Posterior vena cava (tissue), 2 donors: ENCODE results near the gene LPGAT1. TPM values are rescaled to one million over a fixed set of nuclear protein-coding genes. Genes with fewer than 3 reads are reported as not detected.

Experiments used
- DNase-seq: peaks from one replicate; pipeline ENCODE4 v3.0.0-alpha.2; 2020; ENCODE audit warnings: low spot score
- intact Hi-C, 2 donors: fragments of 100-400 bp; cut with DNase I; formaldehyde crosslinking; loops; one replicate each; pipeline versions ENCODE4 v1.14.1 to v1.14.2; 2022 to 2023
- total RNA-seq, 2 donors: library from RNA; stranded (reverse); fragmentation: NEBNext Ultra II Directional; extraction: Animal tissue kit (Norgen Biotek cat#: 25700); gene quantifications; one replicate each; pipeline ENCODE4 v1.2.1, GENCODE V29; 2021
- donor health status: DM: yes; HTN: yes; CAD: no.
- donor health status: DM: yes; HTN: yes; CAD: no.

LPGAT1 gene
- total RNA-seq, 2 donors from 2014 or later, result 39.7 to 51.9 TPM

DNA sequence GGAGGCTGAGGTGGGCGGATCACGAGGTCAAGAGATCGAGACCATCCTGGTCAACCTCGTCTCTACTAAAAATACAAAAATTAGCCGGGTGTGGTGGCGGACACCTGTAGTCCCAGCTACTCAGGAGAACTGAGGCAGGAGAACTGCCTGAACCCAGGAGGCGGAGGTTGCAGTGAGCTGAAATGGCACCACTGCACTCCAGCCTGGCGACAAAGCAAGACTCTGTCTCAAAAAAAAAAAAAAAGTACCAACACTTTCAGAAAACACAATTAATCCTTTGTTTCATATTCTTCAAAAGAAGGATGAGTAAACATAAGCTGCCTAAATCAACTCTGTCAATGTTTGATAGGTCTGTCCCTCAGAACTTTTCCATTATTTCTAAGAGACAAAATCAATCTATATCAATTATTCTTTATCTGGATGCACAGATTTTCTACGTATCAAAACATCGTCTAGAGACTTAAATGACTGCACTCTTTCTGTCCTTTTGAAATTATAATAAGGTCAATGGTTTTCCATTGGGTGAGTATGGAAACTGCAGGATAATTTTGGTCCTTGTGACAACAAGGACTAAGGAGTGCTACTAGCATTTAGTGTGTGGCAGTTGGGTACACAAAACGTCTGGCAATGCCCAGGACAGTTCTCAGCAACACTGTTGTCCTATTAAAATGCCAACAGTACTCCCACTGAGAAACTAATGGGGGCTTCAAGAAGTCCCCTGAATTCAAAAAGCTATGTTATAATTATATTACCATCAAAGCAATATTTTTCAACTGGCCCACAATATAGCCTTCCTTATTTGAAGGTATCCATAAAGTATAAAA, 40.7 kb downstream of the LPGAT1 start:
- intact Hi-C loops, result no loop called here
- no peak for DNase-seq

GRCh38 chr1:211788626-211789025, 41.9 kb downstream of the LPGAT1 start:
- DNase-seq, result no peak
- intact Hi-C loops, result no loop called here

DNA sequence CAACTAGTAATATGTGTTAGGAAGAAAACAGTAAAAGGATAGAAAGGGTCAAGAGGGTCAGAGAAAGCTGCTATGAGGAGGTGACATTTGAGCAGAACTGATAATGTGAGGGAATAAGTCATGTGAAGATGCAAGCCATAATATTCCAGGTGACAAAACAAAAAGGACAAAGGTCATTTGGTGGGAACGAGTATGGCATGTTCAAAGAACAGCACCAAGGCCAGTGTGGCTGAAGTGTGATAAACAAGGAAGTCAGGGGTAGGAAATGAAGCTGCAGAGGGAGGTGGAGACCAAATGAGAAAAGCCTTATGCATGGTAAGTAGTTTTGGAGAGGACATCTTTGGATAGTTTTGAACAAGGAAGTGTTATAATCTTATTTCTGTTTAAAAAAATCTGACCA, 46.7 kb downstream of the LPGAT1 start:
- intact Hi-C loops, result no loop called here
- DNase-seq, result no peak

GRCh38 chr1:211783266-211783665, 47.3 kb downstream of the LPGAT1 start:
- intact Hi-C loops, result no loop called here
- DNase-seq, result no peak

- intact Hi-C loops, result no loop called here
- no peak for DNase-seq
Observed at GRCh38 chr1:211781260-211781659, 49.3 kb downstream of the LPGAT1 start.

DNA sequence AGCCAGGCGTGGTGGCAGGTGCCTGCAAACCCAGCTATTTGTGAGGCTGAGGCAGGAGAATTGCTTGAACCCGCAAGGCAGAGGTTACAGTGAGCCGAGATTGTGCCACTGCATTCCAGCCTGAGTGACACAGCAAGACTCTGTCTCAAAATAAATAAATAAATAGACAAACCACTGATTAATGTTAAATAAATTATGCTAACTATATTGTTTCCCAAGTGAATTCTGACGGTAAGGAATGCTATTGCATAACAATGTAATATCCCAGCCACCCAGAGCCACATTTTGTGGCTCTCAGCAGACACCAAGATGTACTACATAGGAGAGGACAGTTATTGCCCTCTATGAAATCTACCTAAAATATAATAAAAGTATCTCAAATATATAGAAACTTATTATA, 55.4 kb downstream of the LPGAT1 start:
- intact Hi-C loops, result no loop called here
- no peak for DNase-seq

GRCh38 chr1:211764701-211765100, 65.9 kb downstream of the LPGAT1 start:
- DNase-seq, result no peak
- intact Hi-C loops, result no loop called here

DNA sequence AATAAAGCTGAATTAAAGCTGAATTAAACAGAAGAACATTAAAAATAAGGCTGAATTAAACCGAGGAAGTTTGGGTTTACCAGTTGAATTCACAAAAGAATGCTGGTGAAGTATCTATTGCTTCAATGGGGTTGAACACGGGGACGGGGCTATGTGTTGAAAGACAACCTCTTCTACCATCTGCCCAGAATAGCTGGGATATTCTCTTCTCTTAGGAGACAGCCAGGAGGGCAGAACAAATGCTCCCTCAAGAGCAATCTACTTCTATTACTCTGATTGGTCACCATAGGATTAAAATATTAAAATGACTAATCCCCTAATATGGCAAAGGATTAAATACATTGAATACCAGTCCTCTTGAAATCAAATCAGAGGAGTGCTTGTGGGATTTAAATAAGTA, 68.4 kb downstream of the LPGAT1 start:
- DNase-seq, result no peak
- intact Hi-C loops, result no loop called here

GRCh38 chr1:211761400-211761799, 69.2 kb downstream of the LPGAT1 start:
- DNase-seq, result no peak
- intact Hi-C loops, result no loop called here

DNA sequence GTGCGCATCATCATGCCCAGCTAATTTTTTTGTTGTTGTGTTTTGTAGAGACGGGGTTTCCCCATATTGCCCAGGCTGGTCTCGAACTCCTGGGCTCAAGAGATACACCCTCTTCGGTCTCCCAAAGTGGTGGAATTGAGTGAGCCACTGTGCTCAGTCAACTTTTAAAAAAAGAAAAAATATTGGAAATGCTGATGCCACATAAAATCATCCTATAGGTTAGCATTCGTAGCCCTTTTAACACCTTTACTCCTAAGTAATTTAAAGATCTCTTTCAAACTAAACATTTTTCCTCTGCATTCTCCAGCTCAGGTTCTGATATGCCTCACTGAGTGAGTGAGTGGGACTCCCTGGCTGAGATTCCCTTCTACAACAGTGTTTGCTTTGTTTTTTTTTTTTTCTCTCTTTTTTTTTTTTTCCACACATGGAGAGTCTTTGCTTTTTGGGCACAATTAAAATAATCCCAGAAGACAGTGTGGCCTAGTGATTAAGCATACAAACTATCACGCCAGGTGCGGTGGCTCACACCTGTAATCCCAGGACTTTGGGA, 74.0 kb downstream of the LPGAT1 start:
- no peak for DNase-seq
- intact Hi-C loops, result no loop called here

GRCh38 chr1:211753649-211754251, 76.8 kb downstream of the LPGAT1 start:
- DNase-seq, result no peak
- intact Hi-C loops, result no loop called here

DNA sequence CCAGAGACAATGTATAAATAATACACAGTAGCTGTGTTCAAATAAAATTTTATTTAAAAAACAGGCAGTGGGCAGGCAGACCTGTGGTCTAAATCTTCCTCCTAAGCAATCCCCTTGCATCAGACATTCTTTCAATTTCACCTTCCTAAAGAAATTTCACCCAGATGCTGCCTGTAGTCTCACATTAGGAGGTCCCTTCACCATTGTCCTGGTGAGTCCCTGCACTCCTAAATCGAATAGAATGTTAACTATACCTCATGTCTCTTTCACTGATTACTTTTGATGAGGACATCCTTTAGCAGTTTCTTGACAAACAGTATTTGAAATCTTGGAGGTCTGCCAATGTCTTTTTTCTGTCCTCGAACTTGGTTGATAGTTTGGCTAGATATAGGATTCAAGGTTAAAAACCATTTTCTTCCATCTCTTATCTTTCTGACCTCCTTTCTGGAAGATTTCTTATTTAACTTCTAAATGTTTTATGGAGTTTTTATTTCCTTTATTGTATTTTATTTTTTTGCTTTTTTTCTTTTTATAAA, 77.5 kb downstream of the LPGAT1 start:
- intact Hi-C loops, result no loop called here
- DNase-seq, result no peak

DNA sequence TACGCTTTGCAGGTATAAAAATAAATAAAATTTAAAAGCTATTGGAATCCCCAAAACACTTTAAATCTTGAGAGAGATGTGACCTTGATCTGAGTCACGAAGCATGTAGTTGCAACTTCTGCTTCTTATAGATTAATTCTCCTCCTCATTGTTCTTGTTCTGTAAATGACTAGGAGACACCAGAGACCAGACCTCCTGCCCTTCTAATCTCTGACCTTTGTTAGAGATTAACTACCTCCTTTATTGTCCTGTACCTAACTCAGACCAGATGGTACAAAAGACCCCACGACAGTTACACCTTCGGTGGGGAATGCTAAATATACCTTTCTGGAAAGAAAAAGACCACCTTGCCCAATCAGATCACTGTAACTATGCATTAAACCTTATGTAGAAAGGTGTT, 78.2 kb downstream of the LPGAT1 start:
- intact Hi-C loops, result no loop called here
- DNase-seq, result no peak

DNA sequence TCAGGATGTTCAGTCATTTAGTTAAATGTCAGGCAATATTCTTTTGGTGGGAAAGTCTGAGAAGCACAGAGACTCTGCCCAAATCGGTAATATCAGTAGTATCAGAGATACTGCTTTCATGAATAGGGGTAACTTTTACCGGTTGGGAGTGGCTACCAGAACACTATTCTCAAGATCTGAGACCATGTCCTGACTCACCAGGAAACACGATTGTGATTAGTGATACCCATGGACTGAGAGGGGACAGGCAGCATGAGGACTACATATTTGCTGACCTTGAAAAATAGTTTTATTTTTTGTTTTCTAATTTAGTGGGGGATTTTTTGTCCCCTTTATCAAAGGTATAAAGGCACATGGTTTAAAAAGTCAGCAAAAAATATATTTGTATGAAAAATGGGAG, 79.1 kb downstream of the LPGAT1 start:
- intact Hi-C loops, result no loop called here
- DNase-seq, result no peak

- DNase-seq, result no peak
- intact Hi-C loops, result no loop called here
Observed at GRCh38 chr1:211750599-211750998, 80.0 kb downstream of the LPGAT1 start.

DNA sequence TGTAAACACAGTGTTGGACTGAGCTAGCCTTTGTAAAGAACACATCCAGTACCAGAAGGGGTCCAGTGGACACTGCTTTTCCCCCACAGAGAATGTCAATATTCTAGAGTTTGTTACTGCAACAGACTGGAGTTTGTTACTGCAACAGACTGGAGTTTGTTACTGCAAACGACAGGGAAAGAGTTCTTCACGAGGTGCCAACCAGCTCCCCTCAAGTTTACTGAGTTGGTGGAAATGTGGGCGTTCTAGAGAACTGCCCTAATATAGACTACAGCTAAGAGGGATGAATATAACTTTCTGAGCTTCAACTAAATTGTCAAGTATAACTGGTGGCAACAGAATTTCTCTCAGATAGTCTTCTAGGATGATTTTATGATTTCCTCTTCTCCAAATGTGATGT, 81.3 kb downstream of the LPGAT1 start:
- intact Hi-C loops, result no loop called here
- DNase-seq, result no peak

GRCh38 chr1:211748810-211749209, 81.8 kb downstream of the LPGAT1 start:
- no peak for DNase-seq
- intact Hi-C loops, result no loop called here

- no peak for DNase-seq
- intact Hi-C loops, result no loop called here
Observed at GRCh38 chr1:211742889-211743529, 87.6 kb downstream of the LPGAT1 start.

DNA sequence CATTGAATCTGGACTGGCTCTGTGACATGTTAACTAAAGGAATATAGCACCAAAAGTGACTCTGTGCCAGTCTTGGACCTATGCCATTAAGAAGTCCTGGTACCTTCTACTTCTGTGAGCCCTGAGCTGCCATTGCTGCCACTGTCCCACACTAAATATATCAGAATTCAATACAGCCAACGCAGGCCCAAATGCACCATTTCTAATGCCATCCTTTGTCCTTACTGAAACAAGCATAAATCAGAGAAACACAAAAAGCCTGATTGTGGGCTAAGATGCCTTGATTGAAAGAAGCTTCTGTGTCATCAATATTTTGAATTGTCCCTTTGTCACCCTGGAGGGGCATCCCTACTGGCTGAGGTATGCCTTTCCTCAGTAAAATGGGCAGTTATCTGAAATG, 88.3 kb downstream of the LPGAT1 start:
- intact Hi-C loops, result no loop called here
- no peak for DNase-seq

- DNase-seq, result no peak
Observed at GRCh38 chr1:211741788-211742187, 88.8 kb downstream of the LPGAT1 start.

More at GRCh38 chr1:211741788-211742187, 88.8 kb downstream of the LPGAT1 start:
- intact Hi-C loops, result no loop called here
